PC-9 (cell line): ENCODE results near the gene DNAH14. TPM values are rescaled to one million over a fixed set of nuclear protein-coding genes. Genes with fewer than 3 reads are reported as not detected.
"Not testable (repeated sequence)": the region's sequence is repeated elsewhere in the genome, so short reads cannot be mapped to it uniquely, and the experiment has no call there.

Source experiments
- BruUV-seq: library from RNA; stranded (reverse); fragments of 400-500 nt; replicated peaks from 2 replicates; lab custom pipeline; 2021; lab: Mats Ljungman, UMichigan
- CTCF ChIA-PET: fragments of 300-600 bp; sonication (Branson Sonifier 250); formaldehyde crosslinking; loops from one replicate; lab custom pipeline; 2022; ENCODE audit warnings: antibody characterized with exemption; lab: Charles Lee
- POLR2A ChIA-PET: fragments of 300-600 bp; sonication (Branson Sonifier 250); formaldehyde crosslinking; loops from one replicate; lab custom pipeline; 2022; ENCODE audit warnings: antibody characterized with exemption; ENCODE audit not compliant: unreplicated experiment; lab: Charles Lee
- DNase-seq, 2 experiments: peaks; one replicate each; pipeline versions ENCODE4 v3.0.0 to v3.0.0-alpha.2; 2015 to 2022; ENCODE audit warnings: mixed read lengths in 1 of 2
- H2AFZ ChIP-seq: fragments of 200-600 bp; sonication (generic); 2 replicates; pipeline ENCODE4 v1.8.1; 2017; ENCODE audit warnings: antibody characterized with exemption
- H3F3A ChIP-seq: fragments of 200-600 bp; sonication (generic); 2 replicates; pipeline ENCODE4 v1.8.1; 2017; ENCODE audit warnings: antibody characterized with exemption, mild to moderate bottlenecking, low read depth; ENCODE audit not compliant: insufficient read depth
- H3K27ac ChIP-seq: fragments of 200-600 bp; sonication (generic); 2 replicates; pipeline ENCODE4 v1.6.1; 2016; ENCODE audit warnings: mixed run types
- H3K27me3 ChIP-seq: fragments of 200-600 bp; sonication (generic); 2 replicates; pipeline ENCODE4 v1.6.1; 2016; ENCODE audit warnings: low read depth, mixed run types; ENCODE audit not compliant: insufficient read depth
- H3K36me3 ChIP-seq: fragments of 200-600 bp; sonication (generic); 2 replicates; pipeline ENCODE4 v1.6.1; 2016; ENCODE audit warnings: low read depth, mixed run types
- H3K4me1 ChIP-seq: fragments of 200-600 bp; sonication (generic); replicated peaks from 2 replicates; pipeline ENCODE4 v1.6.1; 2016; ENCODE audit warnings: mixed run types; ENCODE audit not compliant: insufficient read depth
- H3K4me2 ChIP-seq: fragments of 200-600 bp; sonication (generic); 2 replicates; pipeline ENCODE4 v1.6.1; 2017; ENCODE audit warnings: mixed run types
- H3K4me3 ChIP-seq: fragments of 200-600 bp; sonication (generic); 2 replicates; pipeline ENCODE4 v1.6.1; 2016; ENCODE audit warnings: mixed run types
- H3K79me2 ChIP-seq: fragments of 200-600 bp; sonication (generic); 2 replicates; pipeline ENCODE4 v1.6.1; 2017; ENCODE audit warnings: low read depth, mixed run types
- H3K9me2 ChIP-seq: fragments of 200-600 bp; sonication (generic); 2 replicates; pipeline ENCODE4 v1.8.1; 2017; ENCODE audit warnings: mild to moderate bottlenecking; ENCODE audit not compliant: insufficient read depth
- H3K9me3 ChIP-seq: fragments of 200-600 bp; sonication (generic); 2 replicates; pipeline ENCODE4 v1.8.1; 2016; ENCODE audit warnings: low read depth; ENCODE audit not compliant: insufficient read depth
- H4K20me1 ChIP-seq: fragments of 200-600 bp; sonication (generic); 2 replicates; pipeline ENCODE4 v1.8.1; 2017; ENCODE audit not compliant: insufficient read depth
- CTCF ChIP-seq: fragments of 200-600 bp; sonication (generic); conservative IDR thresholded peaks from 2 replicates; pipeline ENCODE4 v1.6.1; 2017; ENCODE audit warnings: mixed run types, antibody characterized with exemption, mild to moderate bottlenecking, moderate library complexity
- EZH2 ChIP-seq: fragments of 200-600 bp; sonication (generic); IDR thresholded peaks from 2 replicates; pipeline ENCODE4 v1.8.0; 2017; ENCODE audit warnings: antibody characterized with exemption, low read depth
- intact Hi-C: fragments of 100-400 bp; cut with micrococcal nuclease; formaldehyde crosslinking; loops from one replicate; pipeline ENCODE4 v1.10.0; 2022; ENCODE audit not compliant: unreplicated experiment
- total RNA-seq: library from RNA; stranded (reverse); gene quantifications from 2 replicates; pipeline ENCODE4 v1.2.3, GENCODE V29; 2021

DNAH14 gene
- total RNA-seq, 1 experiment from 2014 or later = 48.8 TPM

DNA sequence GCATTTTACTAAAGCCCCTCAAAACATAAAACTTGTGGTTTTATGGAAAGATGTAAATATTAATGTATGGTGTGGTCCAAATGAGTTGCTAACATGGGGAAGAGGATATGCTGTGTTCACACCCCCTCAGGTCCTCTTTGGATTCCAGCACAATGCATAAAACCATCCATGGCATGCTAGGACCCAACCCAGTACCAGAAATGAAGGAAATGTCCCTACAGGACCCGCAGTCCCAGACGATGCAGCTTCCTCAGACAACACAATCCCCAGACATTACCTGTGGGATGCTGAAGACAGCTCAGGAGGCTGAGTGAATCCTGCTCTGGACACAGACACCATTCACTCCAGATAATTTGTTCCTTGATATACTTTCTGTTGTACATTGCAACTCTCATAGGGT, 296.2 kb downstream of the DNAH14 start:
- Histone ChIP-seq H3K4me3 (no peak overlapping the region), H3K9me2 (no peaks in the 10 kb centered on the region), H3K4me2 (no peak overlapping the region), H3K79me2 (no peaks in the 10 kb centered on the region), H3K4me1 (no peaks in the 10 kb centered on the region), H4K20me1 (no peaks in the 10 kb centered on the region), H3F3A (no peaks in the 10 kb centered on the region), H3K27ac (no peak overlapping the region), H3K9me3 (no peaks in the 10 kb centered on the region), H3K27me3 (no peaks in the 10 kb centered on the region), H2AFZ (no peak overlapping the region), H3K36me3 (no peaks in the 10 kb centered on the region)
- ChIA-PET CTCF (no interaction called here), POLR2A (no interaction called here)
- TF ChIP-seq EZH2 (no peak), CTCF (no peak)
- no TSS peak for BruUV-seq
- no peak for DNase-seq
- intact Hi-C loops = no loop called here

- POLR2A ChIA-PET = no interaction called here
- Histone ChIP-seq H3K36me3 (no peaks in the 10 kb centered on the region), H2AFZ (no peak overlapping the region), H3K27ac (no peak overlapping the region), H3K4me2 (no peak overlapping the region), H3K27me3 (no peaks in the 10 kb centered on the region), H3K4me3 (no peak overlapping the region), H3K79me2 (no peaks in the 10 kb centered on the region), H3K9me2 (no peaks in the 10 kb centered on the region), H4K20me1 (no peaks in the 10 kb centered on the region), H3K9me3 (no peaks in the 10 kb centered on the region), H3F3A (no peaks in the 10 kb centered on the region), H3K4me1 (no peaks in the 10 kb centered on the region)
- no TSS peak for BruUV-seq
- TF ChIP-seq EZH2 = no peak
- no peak for TF ChIP-seq CTCF
- DNase-seq = no peak
- CTCF ChIA-PET = no interaction called here
- intact Hi-C loops = no loop called here
Observed at GRCh38 chr1:225228871-225229303, 299.4 kb downstream of the DNAH14 start.

GRCh38 chr1:225229429-225229828, 300.0 kb downstream of the DNAH14 start:
- not testable (repeated sequence) for H3K4me3 ChIP-seq

DNA sequence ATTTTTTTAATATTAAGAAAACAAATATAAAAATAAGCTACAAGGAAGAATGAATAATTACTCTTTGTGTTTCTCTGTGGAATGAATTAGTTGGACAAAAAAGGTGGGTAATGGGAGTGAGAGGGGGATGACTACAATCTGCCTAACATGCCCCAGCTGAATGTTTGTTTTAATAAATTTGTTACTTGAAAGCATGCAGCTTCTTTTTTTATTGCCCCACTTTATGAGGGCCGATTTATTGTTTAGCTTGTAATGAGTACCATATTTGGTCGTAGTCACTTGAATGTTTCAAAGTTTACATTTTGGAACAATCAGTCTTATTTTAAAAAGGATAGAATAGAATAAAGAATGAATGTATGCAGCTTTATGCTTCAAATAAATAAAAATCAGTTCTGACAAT, 301.0 kb downstream of the DNAH14 start:
- DNase-seq = no peak
- ChIA-PET CTCF (no interaction called here), POLR2A (interaction anchor here (0.6 kb wide), 1 partner anchor 113 kb away, joined by 4 read pairs; no protein-coding TSS in a partner anchor)
- TF ChIP-seq CTCF (no peak), EZH2 (no peak)
- Histone ChIP-seq H3K4me1 (no peaks in the 10 kb centered on the region), H3K27me3 (no peaks in the 10 kb centered on the region), H4K20me1 (no peaks in the 10 kb centered on the region), H3K9me3 (no peaks in the 10 kb centered on the region), H3K79me2 (no peaks in the 10 kb centered on the region), H2AFZ (no peak overlapping the region), H3K4me3 (no peak overlapping the region), H3K4me2 (no peak overlapping the region), H3K9me2 (no peaks in the 10 kb centered on the region), H3F3A (no peaks in the 10 kb centered on the region), H3K27ac (no peak overlapping the region), H3K36me3 (no peaks in the 10 kb centered on the region)
- intact Hi-C loops = no loop called here
- no TSS peak for BruUV-seq

More at GRCh38 chr1:225229429-225229828, 300.0 kb downstream of the DNAH14 start:
- H3K27me3 ChIP-seq, H3K9me3 ChIP-seq, intact Hi-C loops, DNase-seq, H3K27ac ChIP-seq, H3K4me1 ChIP-seq, H3K9me2 ChIP-seq, POLR2A ChIA-PET, H3K79me2 ChIP-seq, H3K4me2 ChIP-seq, BruUV-seq, H2AFZ ChIP-seq, CTCF ChIA-PET, H3F3A ChIP-seq, H4K20me1 ChIP-seq, H3K36me3 ChIP-seq: not testable (repeated sequence)

- DNase-seq = not testable (repeated sequence)
Observed at GRCh38 chr1:225232930-225233329, 303.5 kb downstream of the DNAH14 start.

More at GRCh38 chr1:225232930-225233329, 303.5 kb downstream of the DNAH14 start:
- CTCF ChIA-PET, H3F3A ChIP-seq, H3K27me3 ChIP-seq, H4K20me1 ChIP-seq, H3K27ac ChIP-seq, H3K36me3 ChIP-seq, H3K4me1 ChIP-seq, intact Hi-C loops, POLR2A ChIA-PET, H3K79me2 ChIP-seq, BruUV-seq, H3K4me2 ChIP-seq, H3K9me3 ChIP-seq, H2AFZ ChIP-seq, H3K4me3 ChIP-seq, H3K9me2 ChIP-seq: not testable (repeated sequence)
